Prostate gland (tissue), 2 donors: Measurements from ENCODE around the gene TOP1. TPM values are rescaled to one million over a fixed set of nuclear protein-coding genes. Genes with fewer than 3 reads are reported as not detected.
A peak's percentile ranks its signal among the peaks of the same experiment; 100 is the strongest.

Experiments used
- DNase-seq: peaks from one replicate; pipeline ENCODE4 v3.0.0-alpha.2; 2019; ENCODE audit warnings: low spot score
- H3K27ac ChIP-seq, 2 donors: fragments of 200-600 bp; sonication (generic); 2 replicates each; pipeline ENCODE4 v1.5.1; 2017 to 2019
- H3K27me3 ChIP-seq: fragments of 200-600 bp; sonication (generic); replicated peaks from 2 replicates; pipeline ENCODE4 v1.5.1; 2019; ENCODE audit not compliant: insufficient read depth
- H3K36me3 ChIP-seq, 2 donors: fragments of 200-600 bp; sonication (generic); 1 replicate in 1 of 2; 2 replicates in 1 of 2; pipeline versions ENCODE4 v1.5.1 to v1.8.1; 2017 to 2019
- H3K4me1 ChIP-seq: fragments of 200-600 bp; sonication (generic); replicated peaks from 2 replicates; pipeline ENCODE4 v1.5.1; 2019
- H3K4me3 ChIP-seq, 2 donors: fragments of 200-600 bp; sonication (generic); 2 replicates each; pipeline ENCODE4 v1.5.1; 2017 to 2019
- H3K9me3 ChIP-seq: fragments of 200-600 bp; sonication (generic); 2 replicates; pipeline ENCODE4 v1.5.1; 2017
- CTCF ChIP-seq, 4 experiments: fragments of 200-600 bp in 2 of 4; fragments of 450-650 bp in 2 of 4; sonication (generic) in 2 of 4; IDR thresholded peaks; 1 replicate in 3 of 4; 2 replicates in 1 of 4; pipeline ENCODE4 v1.5.1; 2016 to 2019; ENCODE audit warnings: antibody characterized with exemption in 4 of 4, mild to moderate bottlenecking in 2 of 4, moderate library complexity in 2 of 4
- POLR2A ChIP-seq: fragments of 450-650 bp; IDR thresholded peaks from one replicate; pipeline ENCODE4 v1.6.1; 2016; ENCODE audit warnings: antibody characterized with exemption, mild to moderate bottlenecking
- POLR2AphosphoS5 ChIP-seq: sonication (generic); formaldehyde crosslinking; IDR thresholded peaks from one replicate; pipeline ENCODE4 v1.6.1; 2017; ENCODE audit warnings: antibody characterized with exemption
- WGBS: methylation state at CpG from one replicate; pipeline ENCODE4 v1.1.5; 2018; 5-methylcytosine and 5-hydroxymethylcytosine counted together
- intact Hi-C: fragments of 100-400 bp; cut with DNase I; formaldehyde crosslinking; loops from one replicate; pipeline ENCODE4 v1.14.2; 2022
- microRNA-seq: library from miRNA; unstranded; fragments of <30 nt; microRNA quantifications from one replicate; pipeline ENCODE4, GENCODE V29; 2016
- small RNA-seq, 2 donors: library from RNA; depleted of rRNA; stranded (forward); fragments of <200 nt; gene quantifications; one replicate each; pipeline ENCODE3, GENCODE V24; 2016
- total RNA-seq, 2 donors: library from RNA; depleted of rRNA; stranded (reverse); fragments of >200 nt; gene quantifications; one replicate each; pipeline ENCODE4 v1.1.0, GENCODE V29; 2016

TOP1 gene
- total RNA-seq, 2 donors from 2014 or later = 32.3 to 36.9 TPM

GRCh38 chr20:41173791-41174341 is 145.2 kb downstream of the TOP1 start:
- no peaks in the 10 kb centered on the region for H3K9me3 ChIP-seq
- H3K27me3 ChIP-seq = no peaks in the 10 kb centered on the region
- H3K4me3 ChIP-seq = no peak overlapping the region
- 80% methylated on average over 13 of the region's 13 CpGs for WGBS
- no peaks in the 10 kb centered on the region for H3K4me1 ChIP-seq
- peak overlapping the region in 1 of 2 donors; percentile 55 for H3K27ac ChIP-seq
- TF ChIP-seq CTCF (IDR thresholded peaks at IDR 0.05) (no peak), POLR2AphosphoS5 (no peak), POLR2A (no peak)
- intact Hi-C loops = loop anchor here (1.0 to 10.0 kb wide), 3 partner anchors 59 to 241 kb away; no protein-coding TSS in a partner anchor
- peaks cover 20 to 22% of the 10 kb centered on the region in 2 donors for H3K36me3 ChIP-seq
- peak; percentile 2 for DNase-seq

Small RNA genes lying within 50 kb of the gene (microRNA-seq; reads per million reads assigned to microRNA genes)
- not detected for gene MIR6871

Small RNA genes lying within 50 kb of the gene (small RNA-seq; reads per million reads assigned to genes)
- gene MIR6871 (0 reads per million in 2 donors), gene RNU2-52P (0 to 0.30 reads per million in 2 donors)

Other genes with a start within 250 kb of the TOP1 start
- gene PLCG1, start 108.7 kb downstream of the TOP1 start, total RNA-seq = 100 to 1,000 TPM in 1 of 2 donors, 10 to 100 TPM in 1; 67.9 to 129 TPM